GM10266 (cell line): ENCODE data around the gene RPL13.

ENCODE experiments used
- DNase-seq: peaks from one replicate; pipeline ENCODE4 v3.0.0; 2012; ENCODE audit errors: extremely low spot score
- CTCF ChIP-seq: IDR thresholded peaks from 2 replicates; pipeline ENCODE4 v1.5.1; 2012; ENCODE audit warnings: mild to moderate bottlenecking, low read depth; ENCODE audit not compliant: control insufficient read depth, insufficient read depth; ENCODE audit errors: missing control alignments

Gene RPL13

GRCh38 chr16:89560378-89561141 lies at the start of gene RPL13:
Gene RPL13, plus strand, starts transcription at chr16:89560682. Its CDS starts 278 bp downstream, at chr16:89560960.
- TF ChIP-seq CTCF = no peak
- DNase-seq = peak; percentile 99

GRCh38 chr16:89511374-89511773 lies 49.1 kb upstream of the RPL13 start:
- no peak for TF ChIP-seq CTCF
- DNase-seq = no peak

GRCh38 chr16:89512453-89512852 lies 48.0 kb upstream of the RPL13 start:
- TF ChIP-seq CTCF = no peak

GRCh38 chr16:89517128-89517527 lies 43.4 kb upstream of the RPL13 start:
- no peak for DNase-seq
- TF ChIP-seq CTCF = no peak

More at GRCh38 chr16:89512453-89512852, 48.0 kb upstream of the RPL13 start:
- no peak for DNase-seq

GRCh38 chr16:89519881-89520280 lies 40.6 kb upstream of the RPL13 start:
- no peak for DNase-seq
- TF ChIP-seq CTCF = no peak

GRCh38 chr16:89522287-89522686 lies 38.2 kb upstream of the RPL13 start:
- no peak for TF ChIP-seq CTCF
- DNase-seq = no peak

- no peak for TF ChIP-seq CTCF
- DNase-seq = no peak
Observed at GRCh38 chr16:89523680-89524344, 36.7 kb upstream of the RPL13 start.
